CD4-positive, alpha-beta T cell (primary cell): Measurements from ENCODE around the gene SMIM11. TPM values are rescaled to one million over a fixed set of nuclear protein-coding genes. Genes with fewer than 3 reads are reported as not detected.
"Not testable (repeated sequence)": the region's sequence is repeated elsewhere in the genome, so short reads cannot be mapped to it uniquely, and the experiment has no call there.

Source experiments
- ATAC-seq: fragments of 200-7000 bp; cut with Tn5 transposase; one replicate; pipeline ENCODE4 v1.10.0; 2022; ENCODE audit warnings: mild to moderate bottlenecking; ENCODE audit not compliant: poor library complexity
- CTCF ChIA-PET: fragments of 350-600 bp; sonication (Branson Sonifier 250); formaldehyde crosslinking; loops from one replicate; lab custom pipeline; 2021; ENCODE audit warnings: antibody characterized with exemption, inconsistent platforms; lab: Charles Lee
- POLR2A ChIA-PET: fragments of 350-600 bp; sonication (Branson Sonifier 250); formaldehyde crosslinking; loops from one replicate; lab custom pipeline; 2021; ENCODE audit warnings: antibody characterized with exemption, inconsistent platforms; lab: Charles Lee
- DNase-seq, 14 experiments: peaks; one replicate each; pipeline ENCODE4 v3.0.0-alpha.2; 2013 to 2020; ENCODE audit warnings: mixed read lengths in 2 of 14
- H3K27ac ChIP-seq, 2 donors: one replicate each; pipeline versions ENCODE4 v1.5.1 to v1.7.0; 2013; ENCODE audit warnings: low read length in 2 of 2, low read depth in 1 of 2, mild to moderate bottlenecking in 1 of 2
- H3K27me3 ChIP-seq, 2 experiments: 1 replicate in 1 of 2; 2 replicates in 1 of 2; pipeline versions ENCODE4 v1.6.1 to v1.7.0; 2013; ENCODE audit warnings: low read length in 2 of 2, control low read depth in 1 of 2, mild to moderate bottlenecking in 1 of 2, moderate library complexity in 1 of 2; ENCODE audit not compliant: insufficient read depth in 2 of 2, control insufficient read depth in 1 of 2
- H3K36me3 ChIP-seq: one replicate; pipeline ENCODE4 v1.6.1; 2013; ENCODE audit warnings: low read length, control low read depth; ENCODE audit not compliant: insufficient read depth
- H3K4me1 ChIP-seq: one replicate; pipeline ENCODE4 v1.6.1; 2013; ENCODE audit warnings: low read length, control low read depth; ENCODE audit not compliant: insufficient read depth
- H3K4me3 ChIP-seq: one replicate; pipeline ENCODE4 v1.5.1; 2013; ENCODE audit warnings: mild to moderate bottlenecking, low read length, moderate library complexity
- H3K9me3 ChIP-seq, 2 experiments: 1 replicate in 1 of 2; 2 replicates in 1 of 2; pipeline versions ENCODE4 v1.6.1 to v1.7.0; 2013; ENCODE audit warnings: low read length in 2 of 2, mild to moderate bottlenecking in 2 of 2, control low read depth in 1 of 2, moderate library complexity in 1 of 2; ENCODE audit not compliant: control insufficient read depth in 1 of 2, insufficient read depth in 1 of 2
- H3K27ac Mint-ChIP-seq: one replicate; pipeline ENCODE4 v1.8.0; 2020; ENCODE audit warnings: mixed read lengths
- H3K27me3 Mint-ChIP-seq: one replicate; pipeline ENCODE4 v1.8.0; 2021; ENCODE audit warnings: mixed read lengths
- H3K36me3 Mint-ChIP-seq: one replicate; pipeline ENCODE4 v1.8.0; 2021; ENCODE audit warnings: low read depth, mixed read lengths
- H3K4me1 Mint-ChIP-seq: one replicate; pipeline ENCODE4 v1.8.0; 2021; ENCODE audit warnings: low read depth, mixed read lengths
- H3K4me3 Mint-ChIP-seq: one replicate; pipeline ENCODE4 v1.8.0; 2020; ENCODE audit warnings: mild to moderate bottlenecking, mixed read lengths
- H3K9me3 Mint-ChIP-seq: one replicate; pipeline ENCODE4 v1.8.0; 2020; ENCODE audit warnings: mixed read lengths
- intact Hi-C, 2 experiments: fragments of 100-400 bp; cut with DNase I in 1 of 2; cut with micrococcal nuclease in 1 of 2; formaldehyde crosslinking; loops; one replicate each; pipeline versions ENCODE4 v1.15.1 to v1.9.0; 2023 to 2025; cut with DNase I, micrococcal nuclease
- total RNA-seq, 174 experiments: library from RNA in 2 of 174; stranded (reverse) in 2 of 174; gene quantifications; one replicate each; pipeline ENCODE4 v1.2.3 and lab custom pipeline; 2021 to 2026

The SMIM11 gene
- total RNA-seq, 2 experiments from 2014 or later, result 3.1 to 4.7 TPM

- H3K9me3 ChIP-seq, intact Hi-C loops, H3K4me1 ChIP-seq, ATAC-seq, DNase-seq, H3K4me3 ChIP-seq, H3K4me1 Mint-ChIP-seq, POLR2A ChIA-PET, H3K36me3 Mint-ChIP-seq, H3K27me3 ChIP-seq, CTCF ChIA-PET, H3K27ac Mint-ChIP-seq, H3K27me3 Mint-ChIP-seq, H3K27ac ChIP-seq, H3K36me3 ChIP-seq, H3K9me3 Mint-ChIP-seq, H3K4me3 Mint-ChIP-seq: not testable (repeated sequence)
These were observed 29.4 kb downstream of the SMIM11 start for GRCh38 chr21:34404742-34405141.

- POLR2A ChIA-PET, DNase-seq, H3K4me3 Mint-ChIP-seq, H3K4me1 Mint-ChIP-seq, CTCF ChIA-PET, H3K36me3 Mint-ChIP-seq, H3K4me3 ChIP-seq, H3K27me3 ChIP-seq, H3K4me1 ChIP-seq, H3K9me3 ChIP-seq, H3K36me3 ChIP-seq, ATAC-seq, H3K9me3 Mint-ChIP-seq, H3K27ac ChIP-seq, H3K27ac Mint-ChIP-seq, H3K27me3 Mint-ChIP-seq, intact Hi-C loops: not testable (repeated sequence)
These were observed 30.4 kb downstream of the SMIM11 start for GRCh38 chr21:34405686-34406085.

GRCh38 chr21:34406102-34406501, 30.8 kb downstream of the SMIM11 start:
- H3K27me3 ChIP-seq, H3K4me1 ChIP-seq, H3K27ac ChIP-seq, intact Hi-C loops, H3K4me3 Mint-ChIP-seq, CTCF ChIA-PET, H3K9me3 Mint-ChIP-seq, H3K36me3 Mint-ChIP-seq, H3K27ac Mint-ChIP-seq, H3K4me3 ChIP-seq, H3K4me1 Mint-ChIP-seq, H3K36me3 ChIP-seq, ATAC-seq, H3K9me3 ChIP-seq, DNase-seq, H3K27me3 Mint-ChIP-seq, POLR2A ChIA-PET: not testable (repeated sequence)

- H3K27ac ChIP-seq, POLR2A ChIA-PET, DNase-seq, H3K27me3 Mint-ChIP-seq, H3K4me1 Mint-ChIP-seq, H3K4me3 ChIP-seq, H3K4me1 ChIP-seq, H3K36me3 Mint-ChIP-seq, ATAC-seq, H3K9me3 ChIP-seq, H3K27ac Mint-ChIP-seq, CTCF ChIA-PET, intact Hi-C loops, H3K9me3 Mint-ChIP-seq, H3K4me3 Mint-ChIP-seq, H3K27me3 ChIP-seq, H3K36me3 ChIP-seq: not testable (repeated sequence)
These were observed 31.4 kb downstream of the SMIM11 start for GRCh38 chr21:34406676-34407075.

GRCh38 chr21:34407294-34407693, 32.0 kb downstream of the SMIM11 start:
- intact Hi-C loops, CTCF ChIA-PET, H3K27me3 ChIP-seq, H3K9me3 ChIP-seq, H3K27ac Mint-ChIP-seq, H3K9me3 Mint-ChIP-seq, H3K27ac ChIP-seq, H3K36me3 ChIP-seq, ATAC-seq, H3K4me3 Mint-ChIP-seq, DNase-seq, H3K36me3 Mint-ChIP-seq, H3K4me3 ChIP-seq, H3K27me3 Mint-ChIP-seq, POLR2A ChIA-PET, H3K4me1 ChIP-seq, H3K4me1 Mint-ChIP-seq: not testable (repeated sequence)

- ATAC-seq, H3K27me3 Mint-ChIP-seq, H3K4me1 Mint-ChIP-seq, H3K27ac ChIP-seq, intact Hi-C loops, POLR2A ChIA-PET, H3K9me3 Mint-ChIP-seq, H3K9me3 ChIP-seq, H3K36me3 ChIP-seq, H3K36me3 Mint-ChIP-seq, H3K4me3 Mint-ChIP-seq, H3K4me3 ChIP-seq, H3K27ac Mint-ChIP-seq, H3K4me1 ChIP-seq, CTCF ChIA-PET, H3K27me3 ChIP-seq, DNase-seq: not testable (repeated sequence)
These were observed 42.3 kb downstream of the SMIM11 start for GRCh38 chr21:34417448-34418077.

GRCh38 chr21:34423805-34424204, 48.5 kb downstream of the SMIM11 start, which contains the start of gene SMIM34:
Gene SMIM34, minus strand, starts transcription at chr21:34423951. Its CDS starts 112 bp downstream, at chr21:34423839.
- H3K27me3 ChIP-seq, CTCF ChIA-PET, H3K27ac ChIP-seq, H3K27me3 Mint-ChIP-seq, ATAC-seq, H3K4me1 ChIP-seq, H3K9me3 Mint-ChIP-seq, DNase-seq, H3K27ac Mint-ChIP-seq, H3K4me1 Mint-ChIP-seq, H3K9me3 ChIP-seq, H3K36me3 Mint-ChIP-seq, H3K4me3 ChIP-seq, H3K4me3 Mint-ChIP-seq, intact Hi-C loops, POLR2A ChIA-PET, H3K36me3 ChIP-seq: not testable (repeated sequence)
